Activated gamma-delta T cell treated with anti-CD3 and anti-CD28 coated beads, Interleukin-2, amount 50 U/mL, for 16 hours (primary cell): ENCODE data around the gene GSDME.

Source experiments
- DNase-seq: peaks from one replicate; pipeline ENCODE4 v3.0.0-alpha.2; 2020; ENCODE audit warnings: low read depth

GSDME gene

GRCh38 chr7:24769851-24770250 lies 12.6 kb upstream of the GSDME start:
- DNase-seq: no peak

GRCh38 chr7:24769014-24769830 lies 12.0 kb upstream of the GSDME start:
- no peak for DNase-seq

GRCh38 chr7:24767878-24768569 lies 10.8 kb upstream of the GSDME start:
- DNase-seq: no peak

- no peak for DNase-seq
These were observed 7.9 kb upstream of the GSDME start for GRCh38 chr7:24764972-24765744.

GRCh38 chr7:24764011-24764410 lies 6.7 kb upstream of the GSDME start:
- DNase-seq: no peak

GRCh38 chr7:24763303-24763901 lies 6.1 kb upstream of the GSDME start:
- no peak for DNase-seq

- DNase-seq: no peak
These were observed 5.5 kb upstream of the GSDME start for GRCh38 chr7:24762771-24763170.

GRCh38 chr7:24760968-24761367 lies 3.7 kb upstream of the GSDME start:
- DNase-seq: no peak

GRCh38 chr7:24756545-24757352 lies 515 bp downstream of the GSDME start:
- DNase-seq: no peak

- DNase-seq: no peak
These were observed 1.5 kb downstream of the GSDME start for GRCh38 chr7:24755541-24756407.

- DNase-seq: no peak
These were observed 2.3 kb downstream of the GSDME start for GRCh38 chr7:24754906-24755506.

- DNase-seq: no peak
These were observed 5.0 kb downstream of the GSDME start for GRCh38 chr7:24752073-24752800.

GRCh38 chr7:24751484-24751883 lies 5.8 kb downstream of the GSDME start:
- DNase-seq: no peak

- DNase-seq: no peak
These were observed 6.7 kb downstream of the GSDME start for GRCh38 chr7:24750441-24751055.

- no peak for DNase-seq
These were observed 8.7 kb downstream of the GSDME start for GRCh38 chr7:24748521-24748920.

- DNase-seq: no peak
These were observed 11.9 kb downstream of the GSDME start for GRCh38 chr7:24745355-24745754.

- no peak for DNase-seq
These were observed 13.8 kb downstream of the GSDME start for GRCh38 chr7:24743471-24743870.

- no peak for DNase-seq
These were observed 14.6 kb downstream of the GSDME start for GRCh38 chr7:24742506-24743162.
